Nucleus accumbens (tissue), 56 donors: ENCODE measurements around the gene RHEBL1.

Source experiments
- DNase-seq, 56 donors: peaks; one replicate each; lab custom pipeline; 2025; lab: John Stamatoyannopoulos, UW

RHEBL1 gene

DNA sequence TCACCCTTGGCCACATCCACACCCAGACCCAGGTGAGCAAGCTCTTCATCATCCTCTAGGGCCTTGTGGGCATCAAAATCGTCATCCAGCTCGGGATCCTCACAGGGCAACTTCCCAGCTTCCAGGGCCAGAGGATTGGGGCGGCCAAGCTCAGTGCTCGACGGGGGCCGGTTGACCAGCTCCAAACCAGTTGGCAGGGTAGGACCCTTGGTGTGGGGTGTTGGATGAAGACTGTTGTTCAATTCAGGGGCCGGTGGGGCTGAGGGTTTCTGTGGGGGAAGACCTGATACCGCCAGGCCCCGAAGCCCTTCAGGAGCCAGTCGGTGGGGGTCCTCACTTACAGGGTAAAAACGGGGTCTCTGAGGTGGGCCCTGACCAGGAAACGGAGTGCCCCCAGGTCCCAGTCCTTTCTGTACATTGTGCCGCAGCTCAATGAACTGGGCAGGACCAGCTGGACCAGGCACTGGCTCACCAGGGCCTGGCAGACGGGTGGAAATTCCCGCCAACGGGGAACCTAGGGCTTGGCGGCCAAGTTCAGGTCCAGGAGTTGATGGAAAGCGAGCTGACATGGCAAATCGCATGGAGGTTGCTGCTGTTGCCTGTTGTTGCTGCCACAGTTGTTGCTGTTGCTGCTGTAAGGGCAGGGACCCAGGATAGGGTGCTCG, 31.4 kb downstream of the RHEBL1 start:
- no peak for DNase-seq

DNA sequence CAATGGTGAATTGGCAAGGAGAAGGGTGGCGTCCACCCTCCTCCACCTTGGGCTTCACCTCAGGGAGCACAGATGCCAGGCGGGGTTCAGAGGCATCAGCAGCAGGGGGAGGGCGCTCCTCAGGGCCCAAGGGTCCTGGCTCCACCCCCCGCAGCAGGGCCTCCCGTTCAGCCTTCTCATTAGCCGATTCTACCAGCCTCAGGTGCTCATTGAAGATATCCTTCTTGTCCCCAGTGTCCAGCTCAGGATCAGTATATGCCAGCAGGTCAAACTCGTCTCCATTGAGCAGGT, 31.9 kb downstream of the RHEBL1 start:
- DNase-seq, result no peak

DNA sequence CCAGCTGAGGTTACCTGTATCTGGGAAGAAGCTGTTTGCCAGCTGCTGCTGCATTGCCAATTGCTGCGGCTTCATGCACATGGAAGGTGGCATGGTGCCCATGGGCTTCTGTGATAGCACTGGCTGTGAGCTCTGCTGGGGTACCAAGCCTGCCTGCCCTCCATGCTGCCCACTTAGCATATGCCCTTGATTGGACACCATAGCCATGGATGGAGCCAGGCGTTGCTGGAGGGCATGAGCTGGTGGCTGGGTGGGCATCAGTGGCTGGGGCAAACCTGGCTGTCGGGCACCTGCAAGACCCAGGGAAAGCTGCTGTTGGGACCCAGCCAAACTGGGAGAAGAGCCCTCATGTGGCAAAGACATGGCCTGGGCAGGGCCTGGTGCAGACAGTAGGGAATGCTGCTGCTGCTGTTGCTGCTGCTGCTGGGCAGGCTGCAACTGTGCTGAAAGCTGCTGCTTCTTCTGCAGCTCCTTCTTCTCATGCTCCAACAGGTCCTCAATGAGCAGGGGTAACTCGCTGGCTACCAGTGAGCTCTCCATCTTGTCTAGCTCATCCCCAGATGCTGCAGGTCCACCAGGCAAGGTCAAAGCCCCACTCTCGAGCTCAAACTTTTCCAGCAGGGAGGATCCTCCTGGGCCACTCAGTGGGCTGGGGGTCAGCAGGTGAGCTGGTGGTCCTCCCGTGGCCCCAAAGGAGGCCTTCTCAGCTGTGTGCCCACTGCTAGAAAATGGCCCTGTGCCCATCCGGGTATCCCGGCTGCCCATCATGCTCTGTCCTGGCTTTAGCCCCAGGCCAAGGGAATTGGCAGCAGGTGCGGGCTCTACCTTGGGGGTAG, 32.5 kb downstream of the RHEBL1 start:
- no peak for DNase-seq

DNA sequence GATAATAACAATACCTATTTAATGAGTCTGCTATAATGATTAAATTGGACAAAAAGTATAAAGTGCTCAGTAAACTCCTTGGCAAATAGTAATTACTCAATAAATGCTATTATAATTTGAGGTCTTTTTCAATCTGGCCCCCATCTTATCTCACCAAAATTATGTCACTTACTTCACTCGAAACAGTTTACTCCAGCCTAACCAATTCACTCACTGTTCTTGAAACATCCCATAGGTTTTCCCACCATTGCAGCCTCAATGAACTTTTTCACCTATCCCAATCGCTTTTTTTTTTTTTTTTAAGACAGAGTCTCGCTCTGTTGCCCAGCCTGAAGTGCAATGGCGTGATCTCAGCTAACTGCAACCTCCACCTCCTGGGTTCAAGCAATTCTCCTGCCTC, 33.8 kb downstream of the RHEBL1 start:
- no peak for DNase-seq

DNA sequence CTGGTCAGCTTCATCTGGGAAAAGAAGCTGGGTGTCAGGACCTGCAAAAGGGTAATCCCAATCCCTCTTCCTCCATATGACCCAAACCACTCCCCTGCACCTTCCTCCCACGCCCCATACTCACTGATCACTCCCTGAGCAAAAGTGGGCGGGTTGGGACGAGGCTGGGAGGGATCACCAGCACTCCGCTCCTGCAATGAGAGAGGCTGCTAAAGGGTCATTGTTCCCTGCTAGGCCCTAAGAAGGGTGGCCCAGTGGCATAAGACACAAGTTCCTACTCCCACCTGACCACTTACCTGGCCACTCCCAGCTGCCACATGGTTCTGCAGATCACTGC, 35.5 kb downstream of the RHEBL1 start:
- DNase-seq, result peak in 1 of 56 donors; percentile 23

DNA sequence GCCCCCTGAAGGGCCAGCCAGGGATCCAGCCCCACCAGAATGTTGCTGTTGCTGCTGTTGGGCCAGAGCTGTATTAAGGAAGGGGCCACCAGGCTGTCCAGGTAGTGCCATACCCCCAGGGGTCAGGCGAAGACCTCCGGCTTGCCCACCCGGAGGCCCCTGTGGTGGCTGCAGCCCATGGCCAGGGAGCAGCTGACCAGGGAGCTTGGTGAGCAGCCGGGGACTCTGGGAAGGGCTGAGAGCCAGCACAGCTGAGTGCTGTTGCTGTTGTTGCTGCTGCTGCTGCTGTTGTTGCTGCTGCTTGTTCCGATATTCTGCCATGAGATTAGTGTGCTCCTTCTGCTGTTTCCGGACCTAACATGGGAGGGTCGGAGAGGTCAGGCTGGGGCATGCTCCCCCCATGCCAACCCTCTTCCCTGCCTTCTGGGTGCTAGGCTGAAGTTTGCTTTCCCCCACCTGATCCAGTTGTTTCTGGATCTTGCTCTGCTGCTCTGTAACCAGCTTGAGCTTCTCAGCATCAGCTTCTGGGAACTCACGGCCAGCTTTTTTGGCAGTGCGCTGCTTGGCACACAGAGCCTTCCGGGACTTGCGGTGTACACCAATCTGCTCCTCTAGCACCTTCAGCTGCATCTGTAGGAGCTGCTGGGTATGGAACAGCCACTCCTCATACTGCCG, 36.0 kb downstream of the RHEBL1 start:
- peak in 8 of 56 donors; percentile 2 to 32 (median 18) for DNase-seq

DNA sequence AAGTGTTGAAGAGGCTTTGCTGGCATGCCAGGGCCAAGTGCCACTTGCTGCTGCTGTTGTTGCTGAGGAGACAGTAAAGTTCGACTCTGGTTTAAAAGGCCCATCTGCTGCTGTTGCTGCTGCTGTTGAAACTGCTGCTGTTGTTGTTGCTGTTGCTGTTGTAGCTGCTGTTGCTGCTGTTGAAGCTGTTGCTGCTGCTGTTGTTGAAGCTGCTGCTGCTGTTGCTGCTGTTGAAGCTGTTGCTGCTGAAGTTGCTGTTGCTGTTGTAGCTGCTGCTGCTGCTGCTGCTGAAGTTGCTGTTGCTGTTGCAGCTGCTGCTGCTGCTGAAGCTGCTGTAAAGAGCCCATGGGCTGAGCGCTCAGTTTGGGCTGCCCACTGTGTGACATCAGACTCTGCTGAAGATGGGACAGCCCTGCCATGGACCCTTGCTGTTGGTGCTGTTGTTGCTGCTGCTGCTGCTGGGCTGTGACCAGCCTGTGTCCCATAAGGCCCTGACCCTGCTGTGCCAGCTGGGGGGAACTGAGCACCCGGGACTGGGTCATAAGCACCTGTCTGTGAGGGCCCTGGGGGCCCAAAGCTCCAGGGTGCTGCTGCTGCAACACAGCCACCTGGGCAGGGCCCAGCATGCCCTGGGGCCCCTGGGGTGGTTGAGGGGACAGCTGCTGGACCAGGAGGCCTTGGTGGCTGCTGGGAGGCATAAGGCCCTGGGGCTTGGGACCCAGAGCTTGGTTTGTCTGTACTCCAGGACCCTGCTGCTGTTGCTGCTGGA, 36.9 kb downstream of the RHEBL1 start:
- DNase-seq, result peak in 1 of 56 donors; percentile 24

DNA sequence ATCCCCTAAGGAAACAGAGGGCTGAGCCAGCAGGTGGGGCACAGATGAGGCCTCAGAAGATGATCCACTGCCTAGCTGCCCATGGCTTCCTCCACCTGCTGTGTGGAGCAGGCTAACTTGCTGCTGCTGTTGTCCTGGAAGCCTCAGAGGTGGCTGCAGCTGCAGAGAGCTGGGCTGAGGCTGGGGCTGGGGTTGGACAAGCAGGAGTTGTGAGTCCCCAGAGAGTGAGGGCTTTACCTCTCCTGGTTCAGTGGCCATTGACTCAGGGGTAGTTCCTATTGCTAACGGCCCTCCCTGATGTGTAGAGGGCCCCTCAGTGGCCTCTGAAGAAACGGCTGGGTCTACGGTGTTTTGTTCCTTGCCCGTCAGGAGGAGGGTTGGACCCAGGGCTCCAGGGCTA, 37.5 kb downstream of the RHEBL1 start:
- DNase-seq, result no peak

DNA sequence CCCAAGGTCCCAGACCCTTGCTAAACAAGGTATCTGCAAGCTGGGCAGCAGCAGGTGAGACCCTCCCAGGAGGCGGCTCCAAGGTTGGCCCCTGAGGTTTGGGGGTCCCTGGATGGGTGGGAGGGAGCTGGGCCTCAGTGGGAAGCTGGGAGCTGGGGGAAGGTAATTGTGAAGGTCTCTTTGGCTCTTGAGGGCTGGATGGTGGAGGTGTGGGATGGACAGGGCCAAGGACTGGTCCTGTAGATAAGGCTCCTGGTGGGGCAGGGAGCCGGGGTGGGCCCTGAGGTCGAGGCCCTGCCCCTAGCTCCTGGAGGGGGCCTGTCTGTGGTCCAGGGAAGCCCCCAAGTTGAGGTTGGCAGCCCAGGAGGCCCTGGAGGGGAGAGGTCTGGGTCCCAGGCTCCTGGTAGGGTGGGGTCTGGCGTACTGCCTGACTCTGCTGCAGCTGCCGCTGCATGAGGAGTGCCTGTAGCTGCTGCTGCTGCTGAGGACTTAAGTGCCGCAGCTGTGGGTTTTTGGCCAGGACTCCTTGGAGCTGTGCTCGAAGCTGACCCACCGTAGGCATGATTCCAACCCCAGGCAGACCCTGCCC, 38.1 kb downstream of the RHEBL1 start:
- DNase-seq, result no peak

DNA sequence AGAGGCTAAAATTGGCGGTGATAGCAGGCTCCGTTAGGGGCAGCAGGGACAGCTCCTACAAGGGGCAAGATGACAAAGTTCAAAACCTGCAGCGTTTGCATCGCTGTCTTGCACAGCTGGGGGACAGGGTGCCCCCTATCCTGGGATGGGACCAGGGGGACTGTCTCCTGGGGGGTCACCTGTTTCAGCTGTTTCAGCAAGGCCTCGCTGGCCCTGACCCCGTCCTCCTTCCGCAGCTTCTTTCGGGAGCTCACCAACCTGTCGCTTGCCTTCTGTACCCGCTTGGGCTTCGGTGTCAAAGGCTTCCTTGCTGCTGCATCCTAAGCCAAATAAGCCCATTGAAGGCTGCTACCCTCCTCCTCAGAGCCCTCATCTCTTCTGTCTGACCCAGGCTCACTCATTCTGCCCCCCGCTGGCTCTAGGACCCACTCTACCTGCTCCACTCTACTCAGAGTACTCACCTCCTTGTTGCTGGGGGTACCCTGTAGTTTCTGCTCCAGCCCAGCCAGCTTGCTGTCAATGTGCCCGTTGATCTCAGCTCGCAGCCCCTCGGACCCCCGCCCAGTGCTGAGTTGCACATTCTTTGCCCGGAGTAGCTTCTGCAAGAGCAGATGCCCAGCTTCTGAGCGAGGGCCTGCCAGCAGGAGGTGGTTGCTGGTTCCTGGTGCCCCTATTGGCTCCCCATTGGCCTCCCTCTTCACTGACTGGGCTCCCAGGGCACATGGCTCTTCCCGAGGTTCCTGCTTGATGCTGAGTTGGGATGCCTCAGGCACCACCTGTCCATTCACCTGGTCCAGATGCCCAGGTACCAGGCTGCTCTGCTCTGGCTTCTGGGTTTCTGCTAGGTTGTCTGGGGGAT, 38.8 kb downstream of the RHEBL1 start:
- no peak for DNase-seq

DNA sequence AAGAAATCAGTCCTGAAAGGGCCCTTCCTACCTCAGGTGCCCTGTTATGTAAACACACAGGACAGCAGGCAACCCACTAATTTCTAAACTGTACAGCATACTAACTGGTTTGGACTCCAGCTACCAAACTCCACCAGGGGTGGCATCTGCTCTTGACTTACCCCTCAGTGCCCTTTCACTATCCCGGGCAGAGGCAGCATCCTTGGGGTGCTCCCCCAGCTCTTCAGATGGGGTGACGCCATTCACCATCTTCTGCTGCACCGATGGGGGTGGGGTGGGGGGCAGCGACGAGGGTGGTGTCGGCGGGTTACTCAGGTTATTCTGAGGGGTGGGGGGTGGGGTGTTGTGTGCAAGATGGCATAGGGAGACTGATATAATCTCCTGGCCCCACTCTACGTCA, 39.7 kb downstream of the RHEBL1 start:
- DNase-seq, result no peak

DNA sequence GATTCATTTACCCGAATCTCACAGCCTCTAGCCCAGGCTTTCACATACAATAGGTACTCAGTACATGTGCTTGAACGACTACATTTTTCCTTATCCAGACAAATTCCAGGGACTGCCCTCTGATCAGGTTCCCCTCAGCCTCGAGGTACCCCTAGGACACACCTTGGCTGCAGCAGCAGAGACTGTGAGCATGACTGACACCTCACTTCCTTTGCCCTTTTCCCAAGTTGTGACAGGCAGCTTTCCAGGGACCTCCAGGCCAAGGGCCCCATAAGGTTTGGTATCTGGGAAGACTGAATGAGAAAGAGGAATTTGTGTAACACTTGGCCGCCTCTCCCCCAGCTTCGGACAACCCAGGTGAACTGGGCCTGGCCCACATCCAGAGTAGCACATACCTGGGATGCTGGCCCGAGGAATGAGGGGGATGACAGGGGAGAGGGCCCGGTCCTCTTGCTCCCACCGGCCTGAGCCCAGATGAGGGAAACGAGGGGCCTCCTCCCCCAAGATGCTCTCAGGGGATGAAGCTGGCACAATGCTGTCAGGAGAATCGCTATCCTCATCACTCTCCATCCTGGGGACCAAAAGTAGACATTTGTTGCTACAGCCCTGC, 41.0 kb downstream of the RHEBL1 start:
- no peak for DNase-seq

DNA sequence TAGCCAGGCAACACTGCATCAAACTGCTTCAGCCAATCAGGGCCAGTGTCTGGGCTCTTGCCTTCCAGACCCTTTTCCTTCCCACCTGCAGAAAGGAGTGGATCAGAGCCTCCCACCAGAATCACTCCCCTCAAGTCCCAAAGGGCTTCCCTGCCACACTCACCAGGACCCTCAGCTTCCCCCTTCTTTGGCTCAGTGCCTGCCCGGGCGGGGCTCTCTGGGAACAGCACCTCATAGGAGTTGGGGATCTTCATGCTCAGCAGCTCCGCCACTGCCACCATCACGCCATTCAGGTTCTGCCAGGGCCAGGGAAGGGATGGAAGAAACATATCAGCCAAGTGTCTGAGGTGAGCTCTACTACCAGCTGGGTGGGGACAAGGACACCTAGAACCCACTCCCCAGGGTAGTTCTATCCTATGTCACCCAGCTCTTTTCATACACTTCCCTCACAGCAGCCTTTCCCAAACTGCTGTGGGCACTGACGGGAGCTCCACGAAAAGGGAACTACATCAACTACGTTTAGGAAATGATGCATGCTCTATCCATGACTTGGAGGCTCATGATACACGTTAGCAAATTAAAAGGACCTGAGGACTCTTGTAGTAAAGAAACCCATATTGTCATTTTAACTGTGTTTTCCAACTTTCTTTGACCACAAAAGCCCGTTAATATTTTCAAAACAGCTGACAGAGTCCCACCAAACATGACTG, 41.8 kb downstream of the RHEBL1 start:
- no peak for DNase-seq

DNA sequence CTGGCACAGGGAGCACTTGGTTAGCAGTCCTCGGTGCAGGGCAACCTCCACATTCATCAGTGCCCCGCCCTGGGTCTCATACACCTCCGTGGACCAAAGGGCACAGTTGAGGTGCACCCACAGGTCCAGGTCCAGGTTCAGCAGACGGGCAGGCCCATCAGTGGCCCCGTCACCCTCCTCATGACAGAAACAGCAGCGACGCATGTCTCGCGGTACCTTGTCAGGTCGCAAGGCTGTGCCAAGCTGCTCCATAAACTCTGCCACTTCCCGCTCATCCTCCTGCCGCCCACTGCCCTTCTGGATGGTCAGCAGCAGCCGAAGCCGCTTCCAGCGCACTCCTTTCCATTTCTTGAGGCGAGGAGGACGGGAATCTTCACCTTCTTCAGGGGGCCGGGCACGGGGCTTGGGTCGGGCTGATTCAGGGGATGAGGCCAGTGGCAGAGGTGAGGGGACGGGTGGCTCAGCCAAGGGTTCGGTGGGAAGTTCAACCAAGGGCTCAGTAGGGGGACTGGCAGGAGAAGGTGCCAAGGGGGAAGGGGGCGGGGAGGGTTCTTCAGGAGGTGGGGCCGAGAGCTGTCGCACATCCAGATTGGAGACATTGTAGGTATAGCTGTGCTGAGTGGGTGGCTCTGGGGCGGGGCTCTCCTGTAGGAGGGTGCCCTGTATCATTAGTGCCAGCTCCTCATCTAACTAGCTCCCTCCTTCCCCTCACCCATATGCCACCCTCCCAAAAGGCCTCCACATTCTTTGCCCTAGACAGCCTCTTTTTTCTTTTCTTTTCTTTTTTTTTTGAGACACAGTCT, 42.9 kb downstream of the RHEBL1 start:
- DNase-seq, result peak in 13 of 56 donors; percentile 5 to 49 (median 33)

DNA sequence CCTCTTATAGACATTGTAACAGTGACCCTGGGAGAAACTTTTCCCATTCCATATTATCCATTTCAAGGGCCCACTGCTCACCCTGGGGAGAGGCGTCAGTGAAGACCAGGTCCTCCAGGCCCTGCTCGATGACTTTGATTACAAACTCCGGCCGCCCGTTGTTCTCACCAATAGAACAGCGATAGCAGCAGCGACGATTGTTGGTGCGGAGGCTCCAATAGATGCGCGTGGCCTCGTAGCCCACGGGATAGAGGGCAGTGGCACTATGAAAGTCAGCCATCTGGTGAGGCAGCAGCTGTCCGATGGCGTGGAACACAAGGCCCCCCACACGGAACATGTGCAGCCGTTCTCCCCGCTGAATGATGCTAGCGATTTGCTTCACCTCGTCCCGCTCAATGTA, 43.7 kb downstream of the RHEBL1 start:
- no peak for DNase-seq

DNA sequence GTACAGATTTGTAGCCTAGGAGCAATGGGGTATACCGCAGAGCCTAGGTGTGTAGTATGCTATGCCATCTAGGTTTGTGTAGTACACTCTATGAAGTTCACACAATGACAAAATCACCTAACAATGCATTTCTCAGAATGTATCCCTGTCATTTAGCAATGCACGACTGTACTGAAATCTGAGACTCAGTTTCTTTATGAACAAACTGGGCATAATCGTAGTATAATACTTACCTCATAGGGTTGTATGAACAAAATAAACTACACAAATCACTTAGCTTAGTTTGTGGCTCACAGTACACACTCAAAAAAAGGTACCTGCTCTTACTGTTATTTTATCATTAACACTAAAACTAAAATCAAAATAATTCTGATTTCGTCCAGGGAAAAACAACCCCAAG, 44.3 kb downstream of the RHEBL1 start:
- no peak for DNase-seq

DNA sequence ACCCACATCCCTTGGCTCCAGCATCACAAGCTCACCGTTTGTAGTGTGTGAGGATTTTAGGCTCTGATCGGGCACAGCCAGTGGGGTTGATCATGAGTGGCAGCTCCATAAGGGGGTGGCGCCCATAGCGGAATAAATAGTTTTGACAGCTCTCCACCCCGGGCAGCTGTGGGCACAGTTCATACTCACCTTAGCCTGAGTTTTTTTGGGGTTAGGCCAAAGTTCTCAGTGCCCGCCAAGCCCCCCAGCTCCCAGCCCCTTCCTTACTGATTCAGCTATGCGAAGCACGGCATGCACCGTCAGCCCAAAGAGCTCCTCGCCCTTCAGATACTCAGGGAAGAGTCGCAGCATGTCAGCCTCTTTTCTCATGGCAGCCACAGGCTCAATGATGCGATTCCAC, 45.2 kb downstream of the RHEBL1 start:
- no peak for DNase-seq

DNA sequence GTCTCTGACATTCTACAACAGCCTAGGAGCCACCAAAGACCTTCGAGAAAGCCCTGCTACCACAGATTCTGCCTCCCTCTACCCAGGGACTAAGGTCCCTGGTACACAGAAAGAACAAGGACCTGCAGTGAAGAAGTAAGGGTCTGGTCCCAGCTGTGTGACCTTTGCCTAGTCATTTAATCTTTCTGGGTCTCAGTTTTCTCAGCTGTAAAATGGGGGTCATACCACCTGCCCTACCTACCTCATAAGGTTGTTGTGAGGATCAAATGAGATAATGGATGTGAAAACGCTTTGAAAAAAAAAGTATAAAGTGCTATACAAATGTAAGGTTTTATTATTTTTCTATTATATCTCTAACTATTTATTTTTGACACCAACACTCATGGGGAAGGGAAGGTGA, 46.0 kb downstream of the RHEBL1 start:
- no peak for DNase-seq
